Measurements from ENCODE around the gene RNF186.

RNF186 gene

DNA sequence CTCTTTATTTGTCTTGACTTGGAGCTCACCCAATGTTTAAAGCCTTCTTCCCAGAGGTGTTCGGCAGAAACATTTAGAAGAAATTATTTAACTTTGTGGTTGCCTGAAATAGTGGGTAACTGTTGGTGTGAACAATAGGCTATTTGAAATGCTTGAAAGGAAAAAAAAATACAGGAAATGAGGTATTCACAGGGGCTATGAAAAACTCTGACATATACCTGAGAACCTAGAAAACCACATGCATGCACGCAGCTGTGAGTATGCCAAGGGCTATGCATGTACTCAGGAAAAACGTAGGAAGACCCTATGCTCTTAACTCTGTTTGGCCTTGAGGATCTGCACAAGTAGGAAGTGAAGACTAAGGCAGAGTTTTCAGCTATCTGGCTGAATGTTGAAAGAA, 16.4 kb upstream of the RNF186 start:
- TF ChIP-seq, protein P1, sequence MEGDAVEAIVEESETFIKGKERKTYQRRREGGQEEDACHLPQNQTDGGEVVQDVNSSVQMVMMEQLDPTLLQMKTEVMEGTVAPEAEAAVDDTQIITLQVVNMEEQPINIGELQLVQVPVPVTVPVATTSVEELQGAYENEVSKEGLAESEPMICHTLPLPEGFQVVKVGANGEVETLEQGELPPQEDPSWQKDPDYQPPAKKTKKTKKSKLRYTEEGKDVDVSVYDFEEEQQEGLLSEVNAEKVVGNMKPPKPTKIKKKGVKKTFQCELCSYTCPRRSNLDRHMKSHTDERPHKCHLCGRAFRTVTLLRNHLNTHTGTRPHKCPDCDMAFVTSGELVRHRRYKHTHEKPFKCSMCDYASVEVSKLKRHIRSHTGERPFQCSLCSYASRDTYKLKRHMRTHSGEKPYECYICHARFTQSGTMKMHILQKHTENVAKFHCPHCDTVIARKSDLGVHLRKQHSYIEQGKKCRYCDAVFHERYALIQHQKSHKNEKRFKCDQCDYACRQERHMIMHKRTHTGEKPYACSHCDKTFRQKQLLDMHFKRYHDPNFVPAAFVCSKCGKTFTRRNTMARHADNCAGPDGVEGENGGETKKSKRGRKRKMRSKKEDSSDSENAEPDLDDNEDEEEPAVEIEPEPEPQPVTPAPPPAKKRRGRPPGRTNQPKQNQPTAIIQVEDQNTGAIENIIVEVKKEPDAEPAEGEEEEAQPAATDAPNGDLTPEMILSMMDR (IDR thresholded peaks at IDR 0.05; ENCODE audit: unreplicated experiment in 3 of 3): no peak
- H3K4me3 Mint-ChIP-seq: no peak overlapping the region
- H3K36me3 Mint-ChIP-seq (ENCODE audit: low read depth): no peaks in the 10 kb centered on the region
- H3K27ac Mint-ChIP-seq: no peak overlapping the region
- H3K9me3 Mint-ChIP-seq: peaks cover 10% of the 10 kb centered on the region
- peaks cover 4% of the 10 kb centered on the region for H3K27me3 Mint-ChIP-seq (ENCODE audit: low read depth)
- H3K4me1 Mint-ChIP-seq: no peaks in the 10 kb centered on the region

DNA sequence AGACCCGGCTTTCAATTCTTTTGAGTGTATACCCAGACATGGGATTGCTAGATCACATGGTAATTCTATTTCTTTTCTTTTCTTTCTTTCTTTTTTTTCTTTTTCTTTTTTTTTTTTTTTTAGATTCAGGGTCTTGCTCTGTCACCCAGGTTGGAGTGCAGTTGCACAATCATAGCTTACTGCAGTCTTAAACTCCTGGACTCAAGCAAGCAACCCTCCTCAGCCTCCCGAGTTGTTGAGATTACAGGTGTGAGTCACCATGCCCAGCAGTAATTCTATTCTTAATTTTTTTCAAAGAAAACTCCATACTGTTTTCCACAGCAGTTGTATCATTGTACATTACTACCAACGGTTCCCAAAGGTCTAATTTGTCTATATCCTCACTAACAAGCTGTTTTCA, 13.5 kb upstream of the RNF186 start:
- peaks cover 9% of the 10 kb centered on the region for H3K27me3 Mint-ChIP-seq (ENCODE audit: low read depth)
- H3K36me3 Mint-ChIP-seq (ENCODE audit: low read depth): no peaks in the 10 kb centered on the region
- no peaks in the 10 kb centered on the region for H3K4me1 Mint-ChIP-seq
- peaks cover 14% of the 10 kb centered on the region for H3K9me3 Mint-ChIP-seq
- H3K4me3 Mint-ChIP-seq: no peak overlapping the region
- H3K27ac Mint-ChIP-seq: no peak overlapping the region
- TF ChIP-seq, protein P1 (IDR thresholded peaks at IDR 0.05; ENCODE audit: unreplicated experiment in 3 of 3): no peak

DNA sequence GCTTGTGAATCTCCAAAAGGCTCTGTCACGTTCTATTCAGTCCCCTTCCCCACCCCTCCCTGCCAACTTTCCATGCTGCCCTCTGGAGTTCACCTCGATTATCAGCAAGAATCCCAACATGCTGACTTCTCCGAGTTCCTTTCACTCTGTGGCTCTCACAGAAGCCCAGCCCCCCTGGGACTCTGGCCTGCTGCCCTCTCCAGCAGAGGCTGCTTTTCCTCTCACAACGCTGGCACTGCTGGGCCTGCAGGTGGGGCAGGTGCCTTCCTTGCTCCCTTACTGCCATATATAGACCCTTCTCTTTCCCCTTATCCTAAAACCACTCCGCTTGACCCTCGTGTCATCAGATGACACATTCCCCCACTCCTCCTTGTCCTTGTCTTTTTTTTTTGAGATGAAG, 10.2 kb upstream of the RNF186 start:
- H3K36me3 Mint-ChIP-seq (ENCODE audit: low read depth): no peaks in the 10 kb centered on the region

DNA sequence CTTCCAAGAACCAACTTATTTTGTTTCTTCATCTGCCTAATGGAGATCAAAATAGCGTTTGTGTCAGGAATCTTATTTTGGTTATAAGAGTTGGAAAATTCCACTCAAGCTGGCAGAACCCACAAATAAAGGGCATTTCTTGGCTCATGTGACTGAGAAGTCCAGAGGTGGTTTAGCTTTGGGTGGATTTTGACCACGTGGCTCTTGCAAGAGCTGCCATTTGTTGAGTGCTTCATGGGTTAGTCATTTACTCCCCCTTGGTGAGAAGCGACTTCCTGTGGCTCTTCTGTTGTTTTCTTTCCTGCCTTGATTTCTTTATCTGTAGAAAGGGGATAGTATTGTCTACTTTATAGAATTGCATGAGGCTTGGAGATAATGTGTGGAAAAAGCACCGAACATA, 9.5 kb upstream of the RNF186 start:
- Mint-ChIP-seq H3K4me1 (no peaks in the 10 kb centered on the region), H3K27me3 (ENCODE audit: low read depth) (peaks cover 9% of the 10 kb centered on the region), H3K27ac (peak overlapping the region in 1 of 3 experiments; percentile 67), H3K9me3 (peaks cover 9% of the 10 kb centered on the region), H3K4me3 (no peak overlapping the region), H3K36me3 (ENCODE audit: low read depth) (no peaks in the 10 kb centered on the region)
- TF ChIP-seq, protein P1 (IDR thresholded peaks at IDR 0.05; ENCODE audit: unreplicated experiment in 3 of 3): no peak

More for the DNA sequence above, 10.2 kb upstream of the RNF186 start:
- Mint-ChIP-seq H3K27ac (no peak overlapping the region), H3K27me3 (ENCODE audit: low read depth) (peaks cover 9% of the 10 kb centered on the region), H3K4me1 (no peaks in the 10 kb centered on the region), H3K4me3 (no peak overlapping the region), H3K9me3 (peaks cover 9% of the 10 kb centered on the region)
- TF ChIP-seq, protein P1 (IDR thresholded peaks at IDR 0.05; ENCODE audit: unreplicated experiment in 3 of 3): no peak

DNA sequence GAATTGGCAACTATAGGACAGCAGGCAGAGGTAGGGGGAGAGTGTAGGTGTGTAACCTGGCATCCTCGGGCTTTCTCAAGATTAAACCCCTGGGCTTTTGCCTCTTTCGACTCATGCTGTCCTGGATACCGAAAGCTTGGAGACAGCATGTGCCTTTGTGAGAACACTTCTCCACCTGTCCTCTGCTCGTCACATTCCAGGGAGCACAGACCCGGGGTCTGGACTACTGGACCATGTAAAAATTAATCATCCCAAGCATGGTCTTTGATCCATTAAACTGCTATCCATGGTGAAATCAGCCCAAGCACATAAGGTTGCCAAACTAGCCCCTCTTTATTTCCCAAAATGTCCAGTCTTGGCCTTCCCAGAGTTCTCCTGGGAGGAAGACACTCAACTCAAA, 9.0 kb upstream of the RNF186 start:
- Mint-ChIP-seq H3K27ac (peak overlapping the region in 1 of 3 experiments; percentile 67), H3K36me3 (ENCODE audit: low read depth) (no peaks in the 10 kb centered on the region), H3K9me3 (peaks cover 4% of the 10 kb centered on the region), H3K4me1 (no peaks in the 10 kb centered on the region), H3K4me3 (no peak overlapping the region), H3K27me3 (ENCODE audit: low read depth) (peaks cover 9% of the 10 kb centered on the region)
- TF ChIP-seq, protein P1 (IDR thresholded peaks at IDR 0.05; ENCODE audit: unreplicated experiment in 3 of 3): no peak

DNA sequence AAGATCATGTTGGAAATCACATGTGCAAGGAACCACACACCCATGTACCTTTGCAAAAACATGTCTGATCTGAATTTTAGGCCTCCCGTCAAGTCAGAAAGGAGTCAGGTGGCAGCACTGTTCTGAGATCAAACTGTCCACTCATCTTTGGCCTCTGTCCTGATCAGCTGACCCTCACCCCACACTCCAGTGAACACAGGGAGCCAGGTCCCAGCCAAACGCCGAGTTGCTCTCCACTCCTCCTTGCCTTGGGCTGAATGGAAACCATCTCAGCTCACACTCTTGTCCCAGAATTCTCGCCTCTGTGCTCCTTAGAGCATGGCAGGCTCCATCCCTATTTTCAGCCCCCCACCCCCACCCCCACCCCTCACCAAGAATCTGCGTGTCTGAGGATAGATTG, 4.6 kb upstream of the RNF186 start:
- Mint-ChIP-seq H3K36me3 (ENCODE audit: low read depth) (no peaks in the 10 kb centered on the region), H3K27me3 (ENCODE audit: low read depth) (peaks cover 5% of the 10 kb centered on the region), H3K27ac (peak overlapping the region in 2 of 3 experiments; percentile 8 to 17), H3K4me1 (peaks cover 19% of the 10 kb centered on the region), H3K9me3 (no peaks in the 10 kb centered on the region), H3K4me3 (no peak overlapping the region)
- TF ChIP-seq, protein P1 (IDR thresholded peaks at IDR 0.05; ENCODE audit: unreplicated experiment in 3 of 3): no peak
